Glomerular visceral epithelial cell (primary cell): ENCODE measurements around the gene ARHGAP26.
"Not testable (repeated sequence)": the region's sequence is repeated elsewhere in the genome, so short reads cannot be mapped to it uniquely, and the experiment has no call there.

Experiments used
- DNase-seq: peaks from one replicate; pipeline ENCODE4 v3.0.0-alpha.2; 2016; ENCODE audit errors: extremely low spot score

The ARHGAP26 gene

GRCh38 chr5:142959683-142960657 is 189.8 kb downstream of the ARHGAP26 start:
- DNase-seq: peak; percentile 66

GRCh38 chr5:142961440-142962173 is 191.4 kb downstream of the ARHGAP26 start:
- no peak for DNase-seq

- DNase-seq: no peak
Observed at GRCh38 chr5:142962174-142962533, 192.0 kb downstream of the ARHGAP26 start.

GRCh38 chr5:142965258-142966120 is 195.3 kb downstream of the ARHGAP26 start:
- not testable (repeated sequence) for DNase-seq

GRCh38 chr5:142966121-142966420 is 195.9 kb downstream of the ARHGAP26 start:
- DNase-seq: no peak

- no peak for DNase-seq
Observed at GRCh38 chr5:142969186-142969585, 199.0 kb downstream of the ARHGAP26 start.

GRCh38 chr5:142969624-142970439 is 199.7 kb downstream of the ARHGAP26 start:
- no peak for DNase-seq

GRCh38 chr5:142970440-142971030 is 200.4 kb downstream of the ARHGAP26 start:
- no peak for DNase-seq

GRCh38 chr5:142971303-142972013 is 201.3 kb downstream of the ARHGAP26 start:
- no peak for DNase-seq

- DNase-seq: no peak
Observed at GRCh38 chr5:142972064-142972570, 201.9 kb downstream of the ARHGAP26 start.

GRCh38 chr5:142973932-142974331 is 203.8 kb downstream of the ARHGAP26 start:
- DNase-seq: no peak

GRCh38 chr5:142974409-142974808 is 204.2 kb downstream of the ARHGAP26 start:
- no peak for DNase-seq

- peak; percentile 40 for DNase-seq
Observed at GRCh38 chr5:142976861-142977260, 206.7 kb downstream of the ARHGAP26 start.

GRCh38 chr5:142977363-142978051 is 207.3 kb downstream of the ARHGAP26 start:
- DNase-seq: peak; percentile 94

GRCh38 chr5:142978252-142978651 is 208.1 kb downstream of the ARHGAP26 start:
- DNase-seq: no peak

GRCh38 chr5:142978726-142979125 is 208.5 kb downstream of the ARHGAP26 start:
- DNase-seq: no peak

- DNase-seq: peak; percentile 51
Observed at GRCh38 chr5:142979636-142980035, 209.5 kb downstream of the ARHGAP26 start.

- no peak for DNase-seq
Observed at GRCh38 chr5:142981475-142981874, 211.3 kb downstream of the ARHGAP26 start.
